HEK293 (cell line): Measurements from ENCODE around the gene CDC42BPA.

Experiments
- KLF1 ChIP-seq: fragments of 450-650 bp; formaldehyde crosslinking; IDR thresholded peaks from 2 replicates; pipeline ENCODE4 v1.5.1; 2016; ENCODE audit warnings: missing biosample characterization, missing genetic modification characterization
- TCF7L2 ChIP-seq: IDR thresholded peaks from 2 replicates; pipeline ENCODE4 v1.6.1; 2011; ENCODE audit warnings: low read depth, mild to moderate bottlenecking, inconsistent platforms, low read length, moderate library complexity, borderline replicate concordance
- ZNF221 ChIP-seq: fragments of 450-650 bp; formaldehyde crosslinking; IDR thresholded peaks from 2 replicates; pipeline ENCODE4 v1.5.1; 2017; ENCODE audit warnings: missing biosample characterization, missing genetic modification characterization, borderline replicate concordance

- TF ChIP-seq KLF1 (tag by site-specific recombination) (peak; percentile 62; the same call in 1 of the 2 replicates), ZNF221 (tag by site-specific recombination) (no peak), TCF7L2 (no peak)
These were observed 378.1 kb downstream of the CDC42BPA start, which contains the start of gene COQ8A for GRCh38 chr1:226940029-226940805.
